ENCODE data around the gene CCDC38. TPM values are rescaled to one million over a fixed set of nuclear protein-coding genes. Genes with fewer than 3 reads are reported as not detected.

The CCDC38 gene
- total RNA-seq, 4 donors from 2014 or later, result 0.17 TPM; not detected in 3

- no peaks in the 10 kb centered on the region for H3K36me3 ChIP-seq
- H3K27me3 ChIP-seq, result no peaks in the 10 kb centered on the region
- 13% methylated on average over 11 of the region's 11 CpGs for WGBS
- no peak for DNase-seq (ENCODE audit: extremely low spot score)
- TF ChIP-seq CTCF (IDR thresholded peaks at IDR 0.05) (no peak), POLR2A (IDR thresholded peaks at IDR 0.05; ENCODE audit: low read depth) (no peak), POLR2AphosphoS5 (IDR thresholded peaks at IDR 0.05) (no peak), EP300 (IDR thresholded peaks at IDR 0.05) (no peak)
- H3K4me1 ChIP-seq, result peaks cover 0 to 14% (median 12%) of the 10 kb centered on the region in 4 donors
- intact Hi-C loops (cut with DNase I), result no loop called here
- no peaks in the 10 kb centered on the region for H3K9me3 ChIP-seq
- peak overlapping the region in 1 of 4 donors; percentile 6 for H3K27ac ChIP-seq (replicated peaks in 1 of 4)
- peak overlapping the region in 3 of 4 donors; percentile 3 to 8 (median 4) for H3K4me3 ChIP-seq
These were observed 104.3 kb downstream of the CCDC38 start for GRCh38 chr12:95838125-95838524.

- Histone ChIP-seq H3K27ac (replicated peaks in 1 of 4) (peak overlapping the region in 1 of 4 donors; percentile 6), H3K4me1 (peaks cover 0 to 14% (median 12%) of the 10 kb centered on the region in 4 donors), H3K36me3 (no peaks in the 10 kb centered on the region), H3K9me3 (no peaks in the 10 kb centered on the region), H3K4me3 (peak overlapping the region in 2 of 4 donors; percentile 3 to 8), H3K27me3 (no peaks in the 10 kb centered on the region)
- TF ChIP-seq EP300 (IDR thresholded peaks at IDR 0.05) (no peak), POLR2A (IDR thresholded peaks at IDR 0.05; ENCODE audit: low read depth) (no peak), POLR2AphosphoS5 (IDR thresholded peaks at IDR 0.05) (no peak), CTCF (IDR thresholded peaks at IDR 0.05) (no peak)
- no peak for DNase-seq (ENCODE audit: extremely low spot score)
- intact Hi-C loops (cut with DNase I), result no loop called here
- WGBS, result 46% methylated on average over 10 of the region's 10 CpGs
These were observed 105.0 kb downstream of the CCDC38 start for GRCh38 chr12:95837240-95838038.

GRCh38 chr12:95836630-95837239 lies 105.7 kb downstream of the CCDC38 start:
- no peaks in the 10 kb centered on the region for H3K36me3 ChIP-seq
- H3K9me3 ChIP-seq, result no peaks in the 10 kb centered on the region
- TF ChIP-seq CTCF (IDR thresholded peaks at IDR 0.05) (no peak), EP300 (IDR thresholded peaks at IDR 0.05) (no peak)
- H3K4me3 ChIP-seq, result no peak overlapping the region
- intact Hi-C loops (cut with DNase I), result no loop called here
- WGBS, result 0% methylated on average over 1 of the region's 1 CpG
- peaks cover 0 to 14% (median 12%) of the 10 kb centered on the region in 4 donors for H3K4me1 ChIP-seq
- no peak overlapping the region for H3K27ac ChIP-seq (replicated peaks in 1 of 4)
- no peak for DNase-seq (ENCODE audit: extremely low spot score)
- H3K27me3 ChIP-seq, result no peaks in the 10 kb centered on the region

- intact Hi-C loops (cut with DNase I), result no loop called here
- Histone ChIP-seq H3K9me3 (no peaks in the 10 kb centered on the region), H3K27me3 (no peaks in the 10 kb centered on the region), H3K27ac (replicated peaks in 1 of 4) (no peak overlapping the region), H3K36me3 (no peaks in the 10 kb centered on the region), H3K4me3 (no peak overlapping the region), H3K4me1 (peaks cover 0 to 14% (median 12%) of the 10 kb centered on the region in 4 donors)
- DNase-seq (ENCODE audit: extremely low spot score), result no peak
- TF ChIP-seq EP300 (IDR thresholded peaks at IDR 0.05), result no peak
- no peak for TF ChIP-seq CTCF (IDR thresholded peaks at IDR 0.05)
- TF ChIP-seq POLR2A (IDR thresholded peaks at IDR 0.05; ENCODE audit: low read depth), result no peak
- no peak for TF ChIP-seq POLR2AphosphoS5 (IDR thresholded peaks at IDR 0.05)
- 10% methylated on average over 3 of the region's 3 CpGs for WGBS
These were observed 106.2 kb downstream of the CCDC38 start for GRCh38 chr12:95836185-95836609.
